GM04503 (cell line): Measurements from ENCODE around the gene CRIM1.
A peak's percentile ranks its signal among the peaks of the same experiment; 100 is the strongest.

ENCODE experiments used
- DNase-seq: peaks from one replicate; pipeline ENCODE4 v3.0.0-alpha.2; 2012; ENCODE audit warnings: low read depth

CRIM1 gene

DNA sequence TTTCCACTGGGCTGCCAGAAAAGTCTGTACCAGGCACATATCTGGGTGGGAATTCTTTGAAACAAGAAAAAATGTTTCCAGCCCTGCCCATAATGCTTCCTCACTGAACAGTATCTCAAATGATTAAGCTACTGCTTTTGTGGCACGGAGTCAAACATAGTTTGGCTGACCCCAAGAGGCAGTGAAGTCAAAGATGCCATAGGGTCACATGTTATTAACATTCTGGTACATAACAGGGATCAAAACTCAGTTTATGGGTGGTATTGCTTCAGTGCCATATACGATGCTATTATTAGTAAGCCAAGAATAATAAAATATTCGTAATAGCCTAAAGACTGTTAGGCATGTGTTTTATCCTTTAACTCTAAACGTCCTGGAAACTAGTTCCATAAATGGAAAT, 129.9 kb downstream of the CRIM1 start:
- peak; percentile 85 for DNase-seq

DNA sequence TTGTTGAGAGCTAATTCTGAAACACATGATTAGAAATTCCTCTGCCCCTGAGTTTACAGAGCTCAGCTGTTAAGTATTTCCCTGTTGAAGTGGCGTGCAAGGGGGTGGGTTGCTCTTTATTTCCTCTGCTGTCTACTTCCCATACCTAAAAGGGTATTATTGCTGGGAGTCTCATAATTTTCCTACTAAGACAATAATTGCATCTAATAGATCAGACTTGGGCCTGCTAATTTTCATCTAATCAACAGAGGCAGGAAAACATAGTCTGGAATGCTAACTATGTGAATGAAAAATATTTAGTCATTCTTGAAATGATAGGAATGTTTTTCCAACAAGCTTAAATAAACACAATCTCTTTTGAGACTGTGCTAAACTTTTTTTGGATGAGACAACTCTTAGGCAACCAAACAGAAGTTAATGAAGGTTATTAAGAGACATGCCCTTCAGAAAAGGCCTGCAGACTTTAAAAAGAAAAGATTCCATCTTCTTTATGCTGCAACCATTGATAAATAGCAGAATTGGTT, 131.0 kb downstream of the CRIM1 start:
- DNase-seq, result peak; percentile 88

DNA sequence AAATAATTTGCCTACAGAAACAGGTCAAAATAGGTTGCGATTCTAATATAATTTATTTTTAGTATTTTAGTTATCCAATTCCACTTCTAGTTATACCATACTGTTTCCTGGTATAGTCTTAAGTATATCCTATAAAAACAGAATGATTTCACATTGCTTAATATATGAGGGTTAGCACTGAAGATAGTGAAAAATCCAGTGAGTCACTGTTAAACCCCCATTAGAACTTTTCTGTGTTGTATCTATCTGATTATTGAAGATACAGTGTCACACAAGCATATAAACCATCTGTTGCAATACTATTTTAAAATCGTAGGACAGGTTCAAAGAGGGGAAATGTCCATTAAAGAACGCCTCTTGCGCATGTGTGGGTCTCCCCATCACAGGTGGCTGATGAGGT, 132.4 kb downstream of the CRIM1 start:
- no peak for DNase-seq

DNA sequence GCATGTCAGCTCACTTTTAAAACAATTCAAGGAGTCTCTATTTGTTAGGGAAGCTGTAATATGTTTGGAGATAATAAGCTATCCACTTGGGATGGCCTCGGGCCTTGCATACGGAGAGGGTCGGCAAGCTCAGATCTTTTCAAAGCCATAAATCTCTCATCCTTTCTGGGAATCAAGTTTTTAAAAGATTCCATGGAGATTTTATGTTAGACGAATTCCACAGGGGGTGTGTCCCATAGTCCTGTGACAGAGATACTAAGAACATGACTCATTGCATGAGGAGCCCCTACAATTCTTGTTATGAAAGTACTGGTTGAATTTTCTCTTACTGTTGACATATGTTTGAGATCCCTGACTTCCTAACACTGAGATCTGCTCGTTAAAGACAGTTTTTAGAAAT, 133.7 kb downstream of the CRIM1 start:
- peak; percentile 76 for DNase-seq

- no peak for DNase-seq
Measured at GRCh38 chr2:36490749-36491148, 135.2 kb downstream of the CRIM1 start.

GRCh38 chr2:36492216-36492945, 136.8 kb downstream of the CRIM1 start:
- DNase-seq, result no peak

- no peak for DNase-seq
Measured at GRCh38 chr2:36493306-36493705, 137.7 kb downstream of the CRIM1 start.

GRCh38 chr2:36497570-36498163, 142.1 kb downstream of the CRIM1 start:
- DNase-seq, result no peak

DNA sequence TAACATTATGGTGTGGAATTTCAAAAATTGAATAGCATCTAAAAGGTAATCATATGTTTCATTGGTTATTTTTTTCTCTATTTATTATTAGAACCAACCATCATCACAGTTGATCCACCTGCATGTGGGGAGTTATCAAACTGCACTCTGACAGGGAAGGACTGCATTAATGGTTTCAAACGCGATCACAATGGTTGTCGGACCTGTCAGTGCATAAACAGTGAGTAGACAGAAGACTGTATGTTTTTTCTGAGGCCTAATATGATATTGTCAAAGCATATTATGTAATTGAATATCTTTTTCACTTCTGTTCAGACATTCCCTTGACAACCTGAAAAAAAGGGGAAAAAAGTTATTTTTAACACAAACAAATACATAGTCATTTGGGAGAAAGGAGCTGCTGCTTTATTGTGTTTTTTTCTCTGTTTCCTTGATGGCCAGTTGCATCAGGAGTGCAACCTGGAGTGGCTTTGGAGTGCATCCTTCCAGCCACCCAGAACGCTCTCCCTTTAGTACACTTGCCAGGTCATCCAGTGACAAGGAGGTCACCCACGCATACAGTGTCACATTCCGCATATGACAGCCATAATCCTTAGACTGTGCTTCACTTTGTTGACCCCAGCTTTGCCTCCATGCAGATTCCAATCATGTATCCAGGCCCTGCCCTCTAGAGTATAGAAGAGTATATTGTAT, 143.7 kb downstream of the CRIM1 start:
- DNase-seq, result no peak

GRCh38 chr2:36500072-36500471, 144.5 kb downstream of the CRIM1 start:
- DNase-seq, result no peak

GRCh38 chr2:36502081-36502480, 146.5 kb downstream of the CRIM1 start:
- no peak for DNase-seq

DNA sequence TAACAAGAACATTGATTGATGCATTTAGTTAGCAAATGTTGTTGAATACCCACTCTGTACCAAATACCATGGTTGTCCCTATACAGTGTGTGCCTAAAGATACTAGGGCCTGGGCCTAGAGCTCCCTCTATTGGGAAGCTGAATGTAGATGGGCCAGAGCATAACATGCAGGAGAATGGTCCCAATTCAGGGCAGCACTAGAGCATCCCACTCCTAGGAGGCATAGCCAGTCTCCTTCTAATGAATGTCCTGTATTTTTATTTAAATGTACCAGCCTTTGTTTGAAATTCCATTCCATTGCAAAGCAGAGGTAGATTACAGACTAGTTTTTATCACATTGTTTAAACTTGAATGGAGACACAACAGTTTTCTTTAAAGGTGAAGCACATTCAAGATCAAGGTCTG, 151.8 kb downstream of the CRIM1 start:
- DNase-seq, result no peak

DNA sequence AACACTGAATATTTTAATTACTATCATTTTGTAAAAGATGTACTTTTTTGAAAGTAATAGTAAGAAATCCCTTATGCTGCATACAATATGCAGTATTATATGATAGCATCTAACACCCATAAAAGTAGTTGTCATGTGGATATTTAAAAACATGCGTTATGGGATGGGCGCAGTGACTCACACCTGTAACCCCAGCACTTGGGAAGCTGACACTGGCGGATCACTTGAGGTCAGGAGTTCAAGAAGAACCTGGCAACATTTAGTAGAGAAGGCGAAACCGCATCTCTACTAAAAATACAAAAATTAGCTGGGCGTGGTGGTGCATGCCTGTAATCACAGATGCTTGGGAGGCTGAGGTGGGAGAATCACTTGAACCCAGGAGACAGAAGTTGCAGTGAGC, 153.5 kb downstream of the CRIM1 start:
- no peak for DNase-seq

DNA sequence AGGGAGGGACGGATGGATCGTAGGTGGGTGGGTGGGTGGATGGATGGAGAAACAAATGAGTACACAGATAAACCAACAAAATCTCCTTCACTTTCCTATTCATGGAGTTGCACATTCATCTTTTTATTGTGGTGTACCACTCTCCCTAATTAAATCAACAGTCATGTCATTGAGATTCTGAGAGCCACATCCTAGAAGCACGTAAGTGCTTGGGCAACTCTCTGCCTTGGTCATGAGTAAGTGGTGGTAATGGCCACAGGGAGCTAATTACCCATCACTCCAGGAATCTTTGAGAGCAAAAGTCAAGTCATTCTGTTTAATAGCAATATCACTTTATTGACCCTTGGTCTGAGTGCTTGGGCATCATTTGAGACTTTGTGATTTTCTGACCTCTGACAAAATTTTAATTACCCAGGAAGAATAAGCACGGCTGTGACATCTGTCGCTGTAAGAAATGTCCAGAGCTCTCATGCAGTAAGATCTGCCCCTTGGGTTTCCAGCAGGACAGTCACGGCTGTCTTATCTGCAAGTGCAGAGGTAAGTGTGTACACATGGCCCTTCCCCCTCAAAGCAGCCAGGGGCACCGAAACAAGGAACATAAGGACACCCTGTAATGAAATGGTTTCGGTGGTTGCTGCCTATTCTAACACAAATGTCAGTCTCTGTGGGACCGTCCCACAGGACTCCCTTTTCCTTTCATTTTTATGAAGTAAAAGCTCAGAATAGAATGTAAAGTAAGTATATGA, 156.5 kb downstream of the CRIM1 start:
- DNase-seq, result peak; percentile 44

DNA sequence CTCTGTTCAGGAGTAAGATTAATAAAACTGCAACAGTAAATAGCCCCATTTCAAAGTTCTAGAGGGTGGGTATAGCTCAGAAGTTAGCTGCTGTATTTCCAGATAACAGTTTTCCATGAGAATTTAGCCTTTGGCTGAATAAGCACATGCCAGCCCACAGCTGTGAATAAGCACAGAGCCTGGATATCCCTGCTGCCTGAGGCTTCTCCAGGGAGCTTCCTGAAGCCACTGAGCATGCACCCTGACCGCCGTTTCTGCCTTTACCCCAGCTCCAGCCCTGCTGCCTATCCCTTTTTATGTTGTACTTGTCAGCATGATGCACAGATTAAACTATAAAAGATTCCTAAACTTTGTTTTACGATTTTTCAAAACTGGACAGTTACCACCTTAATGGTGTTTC, 157.1 kb downstream of the CRIM1 start:
- DNase-seq, result no peak

DNA sequence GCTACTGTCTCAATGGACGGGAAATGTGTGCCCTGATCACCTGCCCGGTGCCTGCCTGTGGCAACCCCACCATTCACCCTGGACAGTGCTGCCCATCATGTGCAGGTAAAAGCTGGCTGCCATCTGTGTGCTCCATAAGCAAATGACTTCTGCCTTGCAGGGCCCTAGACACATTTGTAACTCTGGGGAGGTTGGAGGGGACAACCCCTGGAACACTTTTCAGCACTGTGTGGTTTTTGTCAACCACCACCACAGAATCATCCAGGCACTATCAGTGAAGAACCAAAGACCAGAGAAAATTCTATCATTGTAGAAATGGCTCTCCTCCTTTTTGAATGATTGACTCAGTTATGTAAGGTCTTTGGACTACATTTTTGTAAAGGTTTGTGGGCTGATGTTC, 158.1 kb downstream of the CRIM1 start:
- DNase-seq, result no peak

DNA sequence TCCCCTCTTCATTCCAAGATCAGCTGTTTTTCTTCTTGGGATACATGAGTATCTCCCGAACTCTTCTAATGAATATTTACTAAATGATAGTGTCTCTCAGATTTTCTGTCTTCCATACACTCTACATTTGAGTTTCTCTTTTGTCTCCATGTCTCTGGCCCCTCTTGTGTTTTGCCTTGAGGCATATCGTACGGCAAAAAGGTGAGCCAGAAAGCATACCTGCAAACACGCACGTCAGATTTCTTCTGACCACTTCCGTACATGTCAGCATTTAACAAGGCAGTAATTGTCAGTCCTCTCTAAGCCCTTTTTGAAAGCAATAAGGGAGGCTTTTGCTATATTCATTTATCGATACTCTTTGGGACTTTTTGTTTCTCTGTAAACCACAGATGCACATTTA, 160.0 kb downstream of the CRIM1 start:
- DNase-seq, result no peak

- peak; percentile 75 for DNase-seq
Measured at GRCh38 chr2:36516136-36516870, 160.7 kb downstream of the CRIM1 start.

- no peak for DNase-seq
Measured at GRCh38 chr2:36520431-36520830, 164.9 kb downstream of the CRIM1 start.

GRCh38 chr2:36523153-36523552, 167.6 kb downstream of the CRIM1 start:
- no peak for DNase-seq

DNA sequence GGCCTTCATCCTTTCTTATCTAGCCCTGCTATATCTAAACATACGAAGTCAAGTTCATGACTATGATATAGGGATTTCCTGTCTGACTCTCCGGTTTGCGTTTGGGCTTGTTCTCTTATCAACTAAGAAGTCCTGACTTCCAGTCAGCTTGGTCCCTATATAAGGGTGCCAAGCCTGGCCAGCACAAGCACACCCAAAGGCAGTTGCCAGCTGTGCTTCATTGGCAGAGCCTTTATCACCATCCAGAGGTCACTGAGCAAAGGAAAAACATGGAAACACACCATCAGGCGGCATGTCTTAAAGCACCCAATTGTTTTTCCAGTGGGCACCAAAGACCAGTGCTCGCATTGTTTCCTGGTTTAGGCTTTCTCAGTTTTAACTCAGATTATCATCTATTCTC, 169.7 kb downstream of the CRIM1 start:
- no peak for DNase-seq

DNA sequence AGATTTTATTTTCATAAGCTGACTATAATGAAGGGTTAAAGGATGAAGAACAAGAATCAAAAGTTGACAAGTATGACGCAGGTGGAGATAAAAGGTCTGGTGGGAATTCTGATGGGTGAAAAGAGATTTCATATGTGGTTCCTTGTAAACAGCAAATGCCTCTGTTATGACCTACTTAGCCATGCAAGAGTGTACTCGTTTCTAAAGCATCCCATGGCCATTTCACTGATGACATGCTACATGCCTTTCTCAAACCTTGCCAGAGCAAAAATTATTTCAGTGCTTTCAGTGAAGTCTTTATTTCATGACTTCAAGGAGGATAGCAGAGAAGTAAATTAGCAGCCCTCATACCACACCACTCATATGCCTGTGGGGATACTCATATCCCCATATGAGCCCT, 170.6 kb downstream of the CRIM1 start:
- DNase-seq, result no peak
